Stimulated activated CD4-positive, alpha-beta T cell treated with anti-CD3 and anti-CD28 coated beads, Interleukin-15, amount 100 ng/mL, for 24 hours (primary cell): ENCODE data around the gene DIS3L.
"Not testable (repeated sequence)": the region's sequence is repeated elsewhere in the genome, so short reads cannot be mapped to it uniquely, and the experiment has no call there.

ENCODE experiments used
- DNase-seq: peaks from one replicate; pipeline ENCODE4 v3.0.0-alpha.2; 2020

The DIS3L gene

DNA sequence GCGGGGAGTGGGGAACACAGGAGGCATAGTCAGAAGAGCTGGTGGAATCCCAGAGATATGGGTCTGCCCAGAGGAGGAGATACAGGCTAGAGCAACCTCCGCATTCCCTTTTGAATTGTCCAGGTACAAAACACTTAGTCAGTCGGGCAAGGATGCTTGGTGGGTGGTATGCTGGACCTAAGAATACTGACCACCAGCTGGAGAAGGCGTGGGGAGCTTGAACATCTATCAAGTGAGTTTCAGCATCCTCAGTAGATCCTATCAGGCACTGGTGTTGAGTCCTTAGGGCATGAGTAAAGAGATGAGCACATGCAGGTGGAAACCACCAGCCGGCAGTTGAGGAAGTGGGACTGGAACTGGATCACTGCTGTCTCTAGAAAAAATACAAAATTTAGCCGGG is 14.7 kb upstream of the DIS3L start:
- DNase-seq, result no peak

DNA sequence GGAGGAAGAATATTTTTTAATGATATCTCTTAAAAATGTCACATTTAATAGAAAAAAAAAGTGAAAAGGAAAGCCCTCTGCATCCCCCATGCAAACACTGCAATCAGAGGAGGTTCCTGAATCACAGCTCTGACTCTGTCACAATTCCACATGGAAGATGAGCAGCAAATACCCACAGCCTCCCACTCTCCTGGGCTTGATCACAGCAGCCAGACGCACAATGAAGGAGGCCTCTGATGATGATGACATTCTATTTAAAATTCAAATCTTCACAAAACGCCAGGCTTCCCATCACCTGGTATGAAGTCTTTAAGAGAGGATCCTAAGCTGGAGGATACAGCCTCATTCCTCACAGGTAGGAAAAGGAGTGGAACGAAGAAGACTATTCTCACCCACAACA is 9.1 kb upstream of the DIS3L start:
- DNase-seq, result no peak

DNA sequence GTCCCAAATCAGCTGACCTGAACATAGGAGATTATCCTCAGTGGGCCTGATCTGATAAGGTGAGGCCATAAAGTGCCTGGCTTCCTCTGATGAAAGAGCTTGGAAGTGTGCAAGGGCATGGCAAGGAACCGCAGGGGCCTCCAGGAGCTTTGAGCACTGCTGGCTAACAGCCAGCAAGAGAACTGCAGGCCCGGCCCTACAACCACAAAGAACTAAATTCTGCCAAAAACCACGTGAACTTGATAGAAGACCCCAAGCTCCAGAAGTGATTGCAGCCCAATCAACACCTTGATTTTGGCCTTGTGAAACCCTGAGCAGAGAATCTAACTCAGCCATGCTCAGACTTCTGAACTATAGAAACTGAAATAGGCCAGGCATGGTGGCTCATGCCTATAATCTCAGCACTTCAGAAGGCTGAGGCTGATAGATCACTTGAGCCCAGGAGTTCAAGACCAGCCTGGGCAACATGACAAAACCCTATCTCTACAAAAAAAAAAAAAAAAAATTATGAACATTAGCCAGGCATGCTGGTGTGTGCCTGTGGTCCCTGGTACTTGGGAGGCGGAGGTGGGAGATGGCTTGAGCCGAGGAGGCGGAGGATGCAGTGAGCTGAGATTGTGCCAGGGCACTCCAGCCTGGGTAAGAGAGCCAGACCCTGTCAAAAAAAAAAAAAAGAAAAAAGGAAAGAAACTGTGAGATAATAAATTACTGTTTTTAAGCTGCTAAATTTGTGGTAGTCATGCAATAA is 7.7 kb upstream of the DIS3L start:
- DNase-seq, result no peak

DNA sequence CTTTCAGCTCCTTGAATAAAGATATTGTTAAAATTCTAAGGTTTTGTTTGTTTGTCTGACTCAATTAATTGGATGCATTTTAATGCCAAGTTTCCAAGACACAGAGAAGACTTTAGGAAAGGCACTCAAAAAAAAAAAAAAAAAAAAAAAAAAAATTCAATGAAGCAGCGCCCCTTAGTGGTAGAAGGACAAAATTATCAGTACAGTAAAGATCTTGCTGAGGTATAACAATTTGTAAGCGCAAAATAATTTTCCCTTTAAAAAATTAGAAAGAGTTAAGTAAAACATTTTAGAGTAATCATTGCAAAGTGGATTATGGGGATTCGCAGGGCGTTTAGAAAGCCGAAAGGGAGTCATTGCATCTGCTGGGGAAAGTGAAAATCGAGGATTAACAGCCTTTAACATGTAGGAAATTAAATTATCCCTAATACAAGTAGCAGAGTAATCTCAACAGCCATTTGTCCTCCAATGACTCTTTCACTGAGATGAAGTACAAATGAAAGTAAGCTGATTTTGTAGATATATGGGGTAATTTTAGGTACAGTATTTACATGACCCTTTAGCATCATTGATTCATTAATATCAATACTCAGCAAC is 5.8 kb upstream of the DIS3L start:
- DNase-seq, result no peak

DNA sequence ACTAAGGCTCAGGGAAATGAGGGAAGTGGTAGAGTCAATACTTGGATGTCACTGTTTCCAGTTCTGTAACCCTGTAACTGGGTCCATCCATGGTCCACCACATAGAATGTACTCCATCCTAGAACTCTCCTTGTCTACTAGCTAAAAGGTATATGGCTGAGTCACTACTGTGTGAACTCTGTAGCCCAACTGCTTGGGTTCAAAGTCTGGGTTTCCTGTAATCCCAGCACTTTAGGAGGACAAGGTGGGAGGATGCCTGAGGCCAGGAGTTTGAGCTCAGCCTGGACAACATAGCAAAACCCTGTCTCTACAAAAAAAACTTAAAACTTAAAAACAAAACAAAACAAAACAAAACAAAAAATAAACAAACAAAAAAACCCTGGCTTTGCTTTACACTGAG is 5.3 kb upstream of the DIS3L start:
- DNase-seq, result no peak

DNA sequence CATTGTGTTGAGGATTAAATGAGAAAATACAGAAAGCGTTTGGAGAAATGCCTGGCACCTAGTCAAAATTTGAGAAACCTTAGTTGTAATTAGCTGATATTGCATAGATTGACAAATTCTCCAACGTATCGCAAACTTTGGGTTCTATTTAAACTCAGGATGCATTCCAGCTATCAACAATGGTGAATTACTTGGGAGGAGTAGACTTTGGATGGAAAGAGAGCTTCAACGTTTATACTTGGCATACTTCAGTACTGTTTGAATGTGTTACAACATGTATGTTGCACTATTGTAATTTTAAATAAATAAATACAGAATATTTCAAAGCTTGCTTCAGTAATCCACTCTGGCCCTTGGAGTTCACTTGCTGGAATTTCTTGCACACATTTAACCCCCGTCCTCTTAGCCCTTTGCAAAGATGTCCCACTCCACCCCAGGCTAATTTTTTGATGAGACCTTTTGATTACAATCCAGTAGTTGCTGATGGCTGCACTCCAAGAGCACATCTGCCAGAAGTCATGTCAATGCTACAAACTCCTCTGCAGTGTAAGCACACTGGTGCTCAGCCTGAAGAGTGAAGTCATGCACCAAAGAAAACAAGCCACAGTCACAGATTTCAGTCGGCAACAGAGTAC is 4.7 kb upstream of the DIS3L start:
- no peak for DNase-seq

DNA sequence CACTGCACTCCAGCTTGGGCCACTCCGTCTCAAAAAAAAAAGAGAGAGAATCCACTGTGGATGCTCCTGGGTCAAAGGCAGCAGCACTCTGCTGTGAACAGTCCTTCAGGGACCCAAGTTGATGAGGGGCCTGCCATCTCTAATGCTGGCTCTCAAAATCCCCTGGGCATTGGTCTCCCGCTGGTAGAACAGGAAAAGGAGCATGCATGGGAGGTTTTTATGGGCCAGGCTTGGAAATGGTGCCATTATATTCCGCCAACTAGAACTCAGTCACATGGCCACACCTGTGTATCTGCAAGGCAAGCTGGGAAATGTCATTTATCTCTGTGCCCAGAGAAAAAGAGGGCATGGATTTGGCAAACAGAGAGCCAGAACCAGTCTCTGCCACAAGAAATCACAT is 3.4 kb upstream of the DIS3L start:
- no peak for DNase-seq

DNA sequence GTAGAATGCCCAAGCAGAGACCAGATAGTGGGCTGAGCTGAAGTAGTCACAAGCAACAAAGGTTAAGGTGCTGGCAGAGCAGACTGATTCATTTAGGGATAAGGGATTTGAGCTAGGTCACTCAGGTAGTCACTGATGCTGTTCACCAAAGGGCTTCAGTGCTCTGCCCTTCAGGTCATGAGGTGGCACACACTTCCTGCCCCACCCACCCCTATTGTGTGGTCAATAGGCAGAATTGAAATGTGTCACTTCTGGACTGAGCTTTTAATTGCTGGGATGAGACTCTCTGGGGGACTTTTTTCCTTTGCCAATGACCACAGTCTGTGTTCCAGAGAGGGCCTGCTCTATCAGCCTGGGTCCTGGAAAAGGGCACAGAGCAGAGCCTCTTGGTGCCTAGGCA is 2.9 kb upstream of the DIS3L start:
- DNase-seq, result no peak

DNA sequence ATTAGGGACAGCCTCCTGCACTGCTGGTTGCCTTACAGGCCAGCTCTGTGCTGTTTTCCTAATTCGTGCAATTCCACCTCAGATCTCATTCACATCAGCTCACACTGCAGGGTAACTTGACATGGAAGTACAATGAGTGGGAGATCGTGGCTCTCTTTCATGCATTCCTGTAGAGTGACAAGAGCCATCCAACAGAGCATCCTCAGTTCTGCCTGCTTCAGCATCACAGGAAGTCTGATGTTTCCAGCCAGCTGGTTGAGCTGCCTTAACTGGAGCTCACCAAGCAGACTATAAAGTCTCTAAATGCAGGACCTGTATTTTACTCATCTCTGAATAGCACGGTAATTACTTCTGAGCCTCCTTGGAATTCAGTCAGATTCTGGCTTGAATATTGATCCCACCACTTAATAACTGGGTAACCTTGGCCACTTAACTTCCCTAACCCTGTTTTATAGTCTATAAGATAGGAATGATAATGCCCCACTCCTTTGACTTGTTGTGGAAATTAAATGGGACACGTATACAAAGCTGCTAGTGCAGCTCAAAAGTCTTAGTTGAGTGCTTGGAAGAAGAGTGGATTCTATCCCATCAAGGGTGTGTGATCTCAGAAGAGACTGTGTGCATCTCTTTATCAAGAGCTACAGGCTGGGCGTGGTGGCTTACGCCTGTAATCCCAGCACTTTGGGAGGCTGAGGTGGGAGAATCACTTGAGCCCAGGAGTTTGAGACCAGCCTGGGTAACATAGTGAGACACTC is 1.4 kb upstream of the DIS3L start:
- DNase-seq, result no peak

DNA sequence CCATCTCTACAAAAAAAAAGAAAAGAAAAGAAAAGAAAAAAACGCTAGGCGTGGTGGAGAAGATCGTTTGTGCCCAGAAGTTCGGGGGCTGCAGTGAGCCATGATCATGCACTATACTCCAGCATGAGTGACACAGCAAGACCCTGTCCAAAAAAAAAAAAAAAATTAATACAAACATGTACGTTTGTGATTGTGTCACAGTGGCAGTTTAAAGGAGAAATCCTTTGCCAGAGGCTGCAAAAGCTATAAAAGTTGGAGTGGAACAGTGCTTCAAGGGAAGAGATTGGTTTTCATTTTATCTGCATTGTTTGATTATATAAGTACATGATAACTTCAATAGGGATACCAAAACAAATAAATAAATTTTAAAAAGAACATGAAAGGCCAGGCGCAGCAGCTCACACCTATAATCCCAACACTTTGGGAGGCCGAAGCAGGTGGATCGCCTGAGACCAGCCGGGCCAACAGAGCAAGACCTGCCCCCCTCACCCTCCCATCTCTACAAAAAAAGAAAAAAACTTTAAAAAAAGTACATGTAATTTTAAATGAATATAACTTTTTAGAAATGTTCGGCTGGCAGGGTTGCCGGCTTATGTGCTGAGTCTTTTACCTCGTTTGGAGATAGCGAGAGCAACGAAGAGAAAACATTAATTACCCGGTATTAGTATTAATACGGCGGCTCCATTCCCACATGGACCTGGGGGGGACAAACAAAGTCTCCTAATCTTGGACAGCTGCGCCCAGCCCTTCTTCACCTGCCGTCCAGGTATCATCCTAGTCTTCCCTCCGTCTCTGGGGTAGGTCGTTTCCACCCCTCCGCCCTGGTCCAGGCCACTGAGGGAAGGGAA is 573 bp upstream of the DIS3L start:
- DNase-seq, result peak; percentile 12

DNA sequence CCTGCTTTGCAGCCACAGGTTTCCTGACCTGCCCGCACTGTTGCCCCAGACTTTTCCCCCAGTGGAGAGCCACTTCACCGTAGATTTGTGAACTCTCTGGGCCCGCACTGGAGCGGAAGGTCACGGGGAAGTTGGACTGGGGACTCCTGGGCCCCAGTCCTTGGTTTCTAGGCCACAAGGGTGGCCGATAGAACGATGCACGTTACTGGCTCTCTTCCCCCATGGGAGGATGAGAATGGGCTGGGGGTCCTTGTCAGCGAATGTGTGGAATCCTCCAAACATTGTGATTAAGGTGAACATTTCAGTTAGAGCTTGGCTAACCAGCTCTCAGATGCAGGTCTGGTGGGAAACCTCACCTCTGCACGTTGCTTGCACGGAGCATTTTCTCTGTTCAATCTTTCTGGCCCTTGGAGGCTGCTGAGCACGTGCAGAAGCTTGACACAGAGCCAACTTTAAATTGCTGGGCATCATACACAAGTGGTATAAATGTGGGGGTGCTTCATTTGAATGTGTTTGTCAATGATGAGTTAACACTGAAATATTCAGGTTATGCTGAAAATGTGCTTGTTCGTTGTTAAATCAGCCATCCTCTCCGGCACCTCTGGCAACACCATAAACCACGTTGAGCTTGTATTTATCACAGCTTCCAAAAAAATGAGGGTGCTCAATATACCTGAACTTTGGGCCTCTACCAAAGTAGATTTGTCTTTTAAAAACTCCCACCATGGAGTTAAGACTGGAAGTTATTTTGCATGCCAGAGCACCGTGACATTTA is 976 bp downstream of the DIS3L start:
- DNase-seq, result peak; percentile 29

DNA sequence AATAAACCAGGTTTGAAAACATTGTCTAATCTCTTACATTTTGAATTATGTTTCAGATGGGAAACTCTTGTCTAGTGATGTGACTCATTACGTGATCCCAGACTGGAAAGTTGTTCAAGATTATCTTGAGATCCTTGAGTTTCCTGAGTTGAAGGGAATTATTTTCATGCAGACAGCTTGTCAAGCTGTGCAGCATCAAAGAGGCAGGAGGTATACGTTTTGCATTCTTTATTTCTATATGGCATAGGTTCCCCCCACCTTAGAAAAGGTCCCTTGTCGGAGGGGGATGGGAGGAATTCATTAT is 1.5 kb downstream of the DIS3L start:
- no peak for DNase-seq

DNA sequence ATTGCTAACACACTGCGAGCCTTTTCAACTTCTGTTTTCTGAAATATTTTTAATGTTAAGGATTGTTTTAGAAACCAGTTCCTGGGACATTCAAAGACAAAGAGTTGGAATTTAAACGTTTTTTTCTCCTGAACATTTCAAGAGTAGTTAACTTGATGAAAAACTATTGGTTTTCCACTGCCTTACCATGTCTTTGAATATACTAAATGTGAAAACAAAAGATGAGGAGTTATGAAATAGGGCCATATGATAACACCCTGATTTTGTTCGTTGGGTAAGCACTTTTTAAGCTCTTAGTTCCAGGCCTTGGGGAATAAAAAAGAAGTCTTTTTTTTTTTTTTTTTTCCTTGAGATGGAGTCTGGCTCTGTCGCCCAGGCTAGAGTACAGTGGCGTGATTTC is 2.8 kb downstream of the DIS3L start:
- DNase-seq, result no peak

DNA sequence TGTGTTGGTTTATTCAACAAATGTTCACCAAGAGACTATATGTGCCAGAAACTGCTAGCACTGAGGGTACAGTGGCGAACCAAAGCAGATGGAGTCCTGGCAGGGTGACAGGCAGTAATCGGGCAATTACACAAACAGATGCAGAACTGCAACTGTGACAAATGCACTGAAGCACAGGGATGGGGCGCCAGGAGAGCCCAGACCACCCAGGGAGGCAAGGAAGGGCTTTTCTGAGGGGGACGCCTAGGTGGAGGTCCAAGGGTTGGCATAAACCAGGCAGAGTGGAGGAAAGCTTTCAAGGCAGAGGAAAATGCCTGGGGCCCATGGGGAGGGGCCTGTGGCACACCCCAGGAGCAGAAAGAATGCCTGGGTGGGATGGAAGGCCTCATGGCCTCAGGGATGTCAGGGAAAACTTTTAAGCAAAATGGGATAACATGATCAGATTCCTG is 5.5 kb downstream of the DIS3L start:
- no peak for DNase-seq

DNA sequence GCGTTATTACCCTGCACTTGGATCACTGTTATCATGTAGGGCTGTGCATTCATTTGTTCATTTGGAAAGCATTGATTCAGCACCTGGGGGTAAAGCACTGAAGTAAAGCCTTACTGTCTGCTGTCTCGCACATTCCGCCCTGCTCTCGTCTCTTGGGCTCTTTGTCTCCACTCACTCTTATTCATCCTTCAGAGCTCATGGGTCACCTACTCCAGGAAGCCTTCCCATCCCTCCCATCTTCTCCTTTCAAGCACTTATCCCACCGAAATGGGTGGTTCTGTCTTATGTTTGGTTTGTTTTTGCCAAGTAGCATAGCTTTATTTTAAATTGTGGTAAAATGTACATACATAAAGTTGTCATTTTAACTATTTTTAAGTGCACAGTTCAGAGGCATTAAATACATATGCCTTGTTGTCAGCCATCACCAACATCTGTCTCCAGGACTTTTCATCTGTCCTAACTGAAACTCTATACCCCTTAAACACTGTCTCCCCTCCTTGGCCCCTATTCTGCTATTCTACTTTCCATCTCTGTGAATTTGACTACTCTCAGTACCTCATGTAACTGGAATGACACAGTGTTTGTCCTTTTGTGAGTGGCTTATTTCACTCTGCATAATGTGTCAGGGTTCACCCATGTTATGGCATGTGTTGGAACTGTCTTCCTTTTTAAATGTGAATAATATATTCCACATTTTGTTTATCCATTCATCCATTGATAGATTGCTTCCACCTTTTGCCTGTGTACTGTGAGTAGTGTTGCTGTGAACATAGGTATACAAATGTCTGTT is 9.3 kb downstream of the DIS3L start:
- no peak for DNase-seq

DNA sequence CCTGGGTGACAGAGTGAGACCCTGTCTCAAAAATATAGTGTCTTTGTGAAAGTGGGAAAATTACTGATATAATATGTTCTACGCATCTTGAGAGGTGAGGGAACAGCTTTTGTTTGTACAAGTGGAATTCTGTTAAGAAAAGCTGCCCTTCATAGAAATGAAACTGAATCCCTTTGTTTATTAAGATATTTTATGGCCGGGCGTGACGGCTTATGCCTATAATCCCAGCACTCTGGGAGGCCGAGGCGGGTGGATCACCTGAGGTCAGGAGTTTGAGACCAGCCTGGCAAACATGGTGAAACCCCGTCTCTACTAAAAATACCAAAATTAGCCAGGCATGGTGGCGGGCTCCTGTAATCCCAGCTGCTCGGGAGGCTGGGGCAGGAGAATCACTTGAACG is 11.1 kb downstream of the DIS3L start:
- DNase-seq, result not testable (repeated sequence)

DNA sequence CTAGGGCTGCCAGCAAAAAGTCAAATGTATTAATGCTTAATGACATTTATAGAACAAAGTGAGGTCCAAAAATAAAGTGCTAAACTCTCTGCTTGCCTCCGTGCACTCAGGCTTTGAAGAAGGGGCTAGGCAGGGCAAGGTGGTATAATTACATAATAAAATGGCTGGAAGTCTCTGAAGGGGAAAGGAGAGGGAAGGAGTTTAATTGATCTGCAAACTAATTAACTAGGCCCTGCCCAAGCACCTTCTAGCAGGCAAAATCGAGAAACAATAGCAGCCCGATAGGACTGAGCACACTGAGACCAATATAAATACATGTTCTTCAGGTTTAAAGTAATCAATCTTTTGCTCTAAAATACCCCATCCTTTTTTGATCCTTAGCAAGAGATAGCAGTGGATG is 13.0 kb downstream of the DIS3L start:
- DNase-seq, result no peak

DNA sequence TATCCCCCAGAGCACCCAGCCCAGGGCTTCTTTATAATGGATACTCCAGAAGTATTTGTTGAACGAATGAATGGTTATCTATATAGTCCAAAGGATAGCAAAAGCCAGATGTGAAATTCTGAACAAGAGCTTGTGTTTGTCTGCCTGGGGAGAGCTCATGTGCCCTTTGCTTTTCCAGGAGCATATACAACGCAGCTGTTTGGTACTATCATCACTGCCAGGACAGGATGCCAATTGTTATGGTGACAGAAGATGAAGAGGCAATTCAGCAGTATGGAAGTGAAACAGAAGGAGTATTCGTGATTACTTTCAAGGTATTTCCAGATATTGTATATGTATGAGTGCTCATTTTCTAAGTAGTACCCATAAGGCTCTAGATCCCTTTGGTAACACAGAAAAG is 15.2 kb downstream of the DIS3L start:
- no peak for DNase-seq

DNA sequence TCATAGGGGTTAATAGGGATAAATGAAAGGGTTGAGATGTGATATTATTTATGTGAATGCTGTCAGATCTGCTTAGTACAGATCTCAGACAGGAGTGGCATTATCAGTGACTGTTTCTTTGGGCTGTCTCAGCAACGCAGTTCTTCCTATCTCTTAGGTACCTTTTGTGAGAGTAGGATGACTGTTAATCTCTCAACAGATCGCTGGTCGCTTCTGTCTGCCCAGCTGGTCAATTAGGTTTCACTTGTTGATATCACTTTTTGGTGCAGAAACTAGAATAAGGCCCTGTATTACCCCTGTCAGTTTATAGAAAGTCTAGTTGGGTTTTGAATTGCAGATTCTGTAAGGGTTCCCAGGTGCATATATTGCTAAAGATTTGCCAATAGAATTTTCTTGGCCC is 16.5 kb downstream of the DIS3L start:
- DNase-seq, result no peak

DNA sequence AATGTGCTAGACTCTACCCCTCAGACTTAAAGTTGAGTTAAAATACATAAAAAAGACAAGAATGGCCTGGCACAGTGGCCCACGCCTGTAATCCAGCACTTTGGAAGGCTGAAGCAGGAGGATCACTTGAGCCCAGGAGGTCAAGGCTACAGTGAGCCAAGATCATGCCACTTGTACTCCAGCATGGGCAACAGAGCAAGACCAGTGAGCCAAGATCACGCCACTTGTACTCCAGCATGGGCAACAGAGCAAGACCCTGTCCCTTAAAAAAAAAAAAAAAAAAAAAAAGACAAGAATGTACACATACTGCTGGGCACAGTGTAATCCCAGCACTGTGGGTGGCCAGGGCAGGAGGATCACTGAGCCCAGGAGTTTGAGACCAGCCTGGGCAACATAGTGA is 17.4 kb downstream of the DIS3L start:
- no peak for DNase-seq

DNA sequence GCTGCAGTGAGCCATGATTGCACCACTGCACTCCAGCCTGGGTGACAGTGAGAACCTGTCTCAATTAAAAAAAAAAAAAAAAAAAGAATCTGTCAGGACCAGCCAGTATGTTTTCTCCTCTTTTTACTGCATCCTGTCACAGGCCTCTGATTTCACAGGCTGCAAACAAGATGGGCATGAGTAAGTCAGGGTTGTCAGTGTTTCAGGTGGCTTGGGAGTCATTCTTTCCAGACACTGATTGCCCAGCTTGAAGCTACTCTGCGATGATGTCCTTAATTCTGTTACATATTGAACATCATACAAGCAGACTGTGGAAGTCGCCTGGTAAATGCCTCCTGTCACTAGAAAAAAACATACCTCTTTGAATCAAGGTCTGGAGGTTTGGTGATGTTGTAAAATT is 18.8 kb downstream of the DIS3L start:
- DNase-seq, result no peak
